ENCODE measurements around the gene ATAD1.
"Not testable (repeated sequence)": the region's sequence is repeated elsewhere in the genome, so short reads cannot be mapped to it uniquely, and the experiment has no call there.

ATAD1 gene

GRCh38 chr10:87803328-87803727 is 14.7 kb downstream of the ATAD1 start:
- no peak for DNase-seq (ENCODE audit: low spot score)

GRCh38 chr10:87801813-87802435 is 16.1 kb downstream of the ATAD1 start:
- not testable (repeated sequence) for DNase-seq (ENCODE audit: low spot score)

GRCh38 chr10:87799860-87800259 is 18.2 kb downstream of the ATAD1 start:
- DNase-seq (ENCODE audit: low spot score), result no peak

- no peak for DNase-seq (ENCODE audit: low spot score)
Observed at GRCh38 chr10:87798082-87798481, 19.9 kb downstream of the ATAD1 start.

- DNase-seq (ENCODE audit: low spot score), result no peak
Observed at GRCh38 chr10:87794285-87794684, 23.7 kb downstream of the ATAD1 start.

- no peak for DNase-seq (ENCODE audit: low spot score)
Observed at GRCh38 chr10:87790185-87790584, 27.8 kb downstream of the ATAD1 start.

- DNase-seq (ENCODE audit: low spot score), result no peak
Observed at GRCh38 chr10:87786421-87786820, 31.6 kb downstream of the ATAD1 start.

- no peak for DNase-seq (ENCODE audit: low spot score)
Observed at GRCh38 chr10:87782721-87783120, 35.3 kb downstream of the ATAD1 start.

GRCh38 chr10:87781545-87781944 is 36.5 kb downstream of the ATAD1 start:
- no peak for DNase-seq (ENCODE audit: low spot score)

GRCh38 chr10:87776328-87776727 is 41.7 kb downstream of the ATAD1 start:
- DNase-seq (ENCODE audit: low spot score), result no peak

- DNase-seq (ENCODE audit: low spot score), result no peak
Observed at GRCh38 chr10:87775766-87776165, 42.3 kb downstream of the ATAD1 start.

GRCh38 chr10:87771871-87772500 is 46.0 kb downstream of the ATAD1 start:
- DNase-seq (ENCODE audit: low spot score), result peak; percentile 14

- no peak for DNase-seq (ENCODE audit: low spot score)
Observed at GRCh38 chr10:87767253-87767652, 50.8 kb downstream of the ATAD1 start.

GRCh38 chr10:87765666-87766376 is 52.2 kb downstream of the ATAD1 start:
- no peak for DNase-seq (ENCODE audit: low spot score)

GRCh38 chr10:87764072-87764934 is 53.7 kb downstream of the ATAD1 start:
- no peak for DNase-seq (ENCODE audit: low spot score)

- no peak for DNase-seq (ENCODE audit: low spot score)
Observed at GRCh38 chr10:87763086-87763861, 54.8 kb downstream of the ATAD1 start.

- DNase-seq (ENCODE audit: low spot score), result no peak
Observed at GRCh38 chr10:87761892-87762291, 56.1 kb downstream of the ATAD1 start.

GRCh38 chr10:87761153-87761552 is 56.9 kb downstream of the ATAD1 start:
- no peak for DNase-seq (ENCODE audit: low spot score)

- no peak for DNase-seq (ENCODE audit: low spot score)
Observed at GRCh38 chr10:87760195-87760905, 57.7 kb downstream of the ATAD1 start.

GRCh38 chr10:87759551-87759950 is 58.5 kb downstream of the ATAD1 start:
- DNase-seq (ENCODE audit: low spot score), result no peak

- no peak for DNase-seq (ENCODE audit: low spot score)
Observed at GRCh38 chr10:87757685-87758084, 60.3 kb downstream of the ATAD1 start.

Data from D341Med (cell line).